Vagina (tissue), 2 donors: ENCODE results near the gene GANC. TPM values are rescaled to one million over a fixed set of nuclear protein-coding genes. Genes with fewer than 3 reads are reported as not detected.

Experiments
- DNase-seq, 2 donors: peaks; one replicate each; pipeline ENCODE4 v3.0.0-alpha.2; 2017; ENCODE audit errors: extremely low spot score in 2 of 2
- H3K27ac ChIP-seq: fragments of 200-600 bp; sonication (generic); one replicate; pipeline ENCODE4 v1.5.1; 2019
- H3K27me3 ChIP-seq: fragments of 200-600 bp; sonication (generic); one replicate; pipeline ENCODE4 v1.5.1; 2019
- H3K36me3 ChIP-seq, 2 donors: fragments of 200-600 bp; sonication (generic); one replicate each; pipeline ENCODE4 v1.5.1; 2017 to 2019
- H3K4me1 ChIP-seq: fragments of 200-600 bp; sonication (generic); one replicate; pipeline ENCODE4 v1.5.1; 2019
- H3K4me3 ChIP-seq, 2 donors: fragments of 200-600 bp; sonication (generic); 1 replicate in 1 of 2; 2 replicates in 1 of 2; pipeline ENCODE4 v1.5.1; 2016 to 2019
- H3K9me3 ChIP-seq: fragments of 200-600 bp; sonication (generic); one replicate; pipeline ENCODE4 v1.5.1; 2019
- CTCF ChIP-seq, 3 experiments: fragments of 450-650 bp in 2 of 3; fragments of 200-600 bp in 1 of 3; sonication (generic) in 1 of 3; IDR thresholded peaks; one replicate each; pipeline ENCODE4 v1.5.1; 2017 to 2019; ENCODE audit warnings: antibody characterized with exemption in 3 of 3, mild to moderate bottlenecking in 2 of 3, moderate library complexity in 2 of 3
- POLR2A ChIP-seq, 2 donors: fragments of 450-650 bp; IDR thresholded peaks; one replicate each; pipeline ENCODE4 v1.6.1; 2017; ENCODE audit warnings: antibody characterized with exemption in 2 of 2, mild to moderate bottlenecking in 2 of 2, moderate library complexity in 2 of 2
- POLR2AphosphoS5 ChIP-seq, 2 donors: sonication (generic); formaldehyde crosslinking; IDR thresholded peaks; one replicate each; pipeline ENCODE4 v1.9.0; 2017; ENCODE audit warnings: antibody characterized with exemption in 2 of 2, mild to moderate bottlenecking in 2 of 2, low read depth in 1 of 2; ENCODE audit not compliant: insufficient read depth in 1 of 2
- intact Hi-C: fragments of 100-400 bp; cut with DNase I; formaldehyde crosslinking; loops from one replicate; pipeline ENCODE4 v1.15.1; 2023
- total RNA-seq: library from RNA; depleted of rRNA; stranded (reverse); fragments of >200 nt; gene quantifications from one replicate; pipeline ENCODE4 v1.2.3, GENCODE V29; 2016

The GANC gene
- total RNA-seq, 1 donor from 2014 or later = 23.1 TPM

GRCh38 chr15:42349186-42349585 is 76.2 kb downstream of the GANC start:
- Histone ChIP-seq H3K36me3 (peaks cover 0 to 32% of the 10 kb centered on the region in 2 donors), H3K4me3 (no peak overlapping the region), H3K4me1 (no peaks in the 10 kb centered on the region), H3K27ac (no peak overlapping the region), H3K27me3 (no peaks in the 10 kb centered on the region), H3K9me3 (no peaks in the 10 kb centered on the region)
- DNase-seq = no peak
- intact Hi-C loops = no loop called here
- no peak for TF ChIP-seq POLR2A (IDR thresholded peaks at IDR 0.05)
- no peak for TF ChIP-seq POLR2AphosphoS5 (IDR thresholded peaks at IDR 0.05; ENCODE audit: insufficient read depth in 1 of 2, low read depth in 1 of 2)
- no peak for TF ChIP-seq CTCF (IDR thresholded peaks at IDR 0.05)

- H3K9me3 ChIP-seq = no peaks in the 10 kb centered on the region
- no peak overlapping the region for H3K27ac ChIP-seq
- peaks cover 0 to 23% of the 10 kb centered on the region in 2 donors for H3K36me3 ChIP-seq
- no peak for DNase-seq
- intact Hi-C loops = no loop called here
- TF ChIP-seq POLR2AphosphoS5 (IDR thresholded peaks at IDR 0.05; ENCODE audit: insufficient read depth in 1 of 2, low read depth in 1 of 2) (no peak), POLR2A (IDR thresholded peaks at IDR 0.05) (no peak), CTCF (IDR thresholded peaks at IDR 0.05) (no peak)
- no peak overlapping the region for H3K4me3 ChIP-seq
- no peaks in the 10 kb centered on the region for H3K4me1 ChIP-seq
- no peaks in the 10 kb centered on the region for H3K27me3 ChIP-seq
These were observed 79.4 kb downstream of the GANC start for GRCh38 chr15:42352401-42352800.

- Histone ChIP-seq H3K27me3 (no peaks in the 10 kb centered on the region), H3K36me3 (peaks cover 0 to 23% of the 10 kb centered on the region in 2 donors), H3K9me3 (no peaks in the 10 kb centered on the region), H3K27ac (no peak overlapping the region), H3K4me3 (no peak overlapping the region), H3K4me1 (no peaks in the 10 kb centered on the region)
- no peak for DNase-seq
- TF ChIP-seq POLR2A (IDR thresholded peaks at IDR 0.05) (no peak), POLR2AphosphoS5 (IDR thresholded peaks at IDR 0.05; ENCODE audit: insufficient read depth in 1 of 2, low read depth in 1 of 2) (no peak), CTCF (IDR thresholded peaks at IDR 0.05) (no peak)
- intact Hi-C loops = no loop called here
These were observed 80.1 kb downstream of the GANC start for GRCh38 chr15:42353061-42353460.

- no peak for TF ChIP-seq CTCF (IDR thresholded peaks at IDR 0.05)
- no peak for TF ChIP-seq POLR2A (IDR thresholded peaks at IDR 0.05)
- no peak for TF ChIP-seq POLR2AphosphoS5 (IDR thresholded peaks at IDR 0.05; ENCODE audit: insufficient read depth in 1 of 2, low read depth in 1 of 2)
- H3K36me3 ChIP-seq = peaks cover 0 to 23% of the 10 kb centered on the region in 2 donors
- intact Hi-C loops = no loop called here
- no peaks in the 10 kb centered on the region for H3K27me3 ChIP-seq
- no peak overlapping the region for H3K4me3 ChIP-seq
- no peak overlapping the region for H3K27ac ChIP-seq
- H3K9me3 ChIP-seq = no peaks in the 10 kb centered on the region
- no peaks in the 10 kb centered on the region for H3K4me1 ChIP-seq
- DNase-seq = no peak
These were observed 81.8 kb downstream of the GANC start for GRCh38 chr15:42354824-42355223.

- Histone ChIP-seq H3K36me3 (peaks cover 0 to 23% of the 10 kb centered on the region in 2 donors), H3K9me3 (no peaks in the 10 kb centered on the region), H3K4me3 (no peak overlapping the region), H3K27ac (no peak overlapping the region), H3K4me1 (no peaks in the 10 kb centered on the region), H3K27me3 (no peaks in the 10 kb centered on the region)
- no peak for DNase-seq
- intact Hi-C loops = no loop called here
- no peak for TF ChIP-seq POLR2A (IDR thresholded peaks at IDR 0.05)
- TF ChIP-seq POLR2AphosphoS5 (IDR thresholded peaks at IDR 0.05; ENCODE audit: insufficient read depth in 1 of 2, low read depth in 1 of 2) = no peak
- TF ChIP-seq CTCF (IDR thresholded peaks at IDR 0.05) = no peak
These were observed 82.3 kb downstream of the GANC start for GRCh38 chr15:42355291-42355690.
